ENCODE data around the gene ARL11. TPM values are rescaled to one million over a fixed set of nuclear protein-coding genes. Genes with fewer than 3 reads are reported as not detected.

ARL11 gene
- total and polyA plus RNA-seq, 2 of the 4 experiments (the other 2 are of a cell fraction) = not detected

- Histone ChIP-seq H2BK5ac (ENCODE audit: low read depth, low read length, poor library complexity, severe bottlenecking) (no peak overlapping the region), H4K8ac (ENCODE audit: low read depth in 2 of 2, low read length in 2 of 2) (no peak overlapping the region), H3K27me3 (ENCODE audit: control insufficient read depth, insufficient read depth, low read length) (no peaks in the 10 kb centered on the region), H3K4me1 (ENCODE audit: control insufficient read depth, insufficient read depth, low read length) (peaks cover 15% of the 10 kb centered on the region), H4K20me1 (ENCODE audit: insufficient read depth, low read length) (peaks cover 4% of the 10 kb centered on the region; the same call in 1 of the 2 replicates), H3K56ac (ENCODE audit: extremely low read depth, insufficient read depth, low read length) (no peak overlapping the region), H3K27ac (ENCODE audit: insufficient read depth, low read length) (no peak overlapping the region), H3K14ac (replicated peaks; ENCODE audit: low read depth, low read length) (no peak overlapping the region), H3K79me1 (ENCODE audit: low read depth in 1 of 2, low read length in 2 of 2) (no peaks in the 10 kb centered on the region), H2BK120ac (ENCODE audit: low read depth, low read length) (no peak overlapping the region), H3K9me1 (ENCODE audit: insufficient read depth, low read length) (peaks cover 19% of the 10 kb centered on the region), H3K18ac (ENCODE audit: low read depth, low read length) (no peak overlapping the region), H2AK9ac (replicated peaks; ENCODE audit: low read depth, low read length, poor library complexity) (no peak overlapping the region), H3K4ac (ENCODE audit: low read depth, low read length) (no peak overlapping the region), H4K5ac (ENCODE audit: low read depth, low read length) (no peak overlapping the region), H2AK5ac (ENCODE audit: low read depth, low read length) (no peak overlapping the region), H3K9me3 (ENCODE audit: control insufficient read depth, insufficient read depth, low read length) (no peaks in the 10 kb centered on the region), H3K9ac (ENCODE audit: low read depth, low read length) (no peak overlapping the region), H4K91ac (ENCODE audit: insufficient read depth, low read depth, low read length) (no peak overlapping the region), H2AFZ (replicated peaks; ENCODE audit: low read length, poor library complexity) (no peak overlapping the region), H3K23ac (ENCODE audit: low read depth, low read length) (no peak overlapping the region), H3K4me3 (ENCODE audit: insufficient read depth, low read depth, low read length) (no peak overlapping the region), H3K36me3 (ENCODE audit: control insufficient read depth, insufficient read depth, low read length) (peaks cover 5% of the 10 kb centered on the region; the same call in 1 of the 2 replicates), H2BK15ac (ENCODE audit: low read depth, low read length) (no peak overlapping the region), H3K4me2 (ENCODE audit: low read depth, low read length) (no peak overlapping the region), H2BK20ac (ENCODE audit: low read depth, low read length) (no peak overlapping the region)
- no peak for ATAC-seq (ENCODE audit: low read depth)
- dilution Hi-C loops (cut with HindIII; ENCODE audit: low sequenced_read_pairs, unreplicated experiment) (no loop called here), in situ Hi-C loops (cut with MboI; ENCODE audit: low sequenced_read_pairs) (loop anchor here (25.0 kb wide), 2 partner anchors 1258 to 1408 kb away; partner anchors contain the start of gene RNASEH2B), intact Hi-C loops (cut with micrococcal nuclease) (no loop called here)
- no TSS peak for BruUV-seq (replicated peaks)
- POLR2A ChIA-PET (ENCODE audit: unreplicated experiment) = no interaction called here
- TF ChIP-seq RCOR1 (IDR thresholded peaks at IDR 0.05; ENCODE audit: insufficient replicate concordance, low read length) (no peak), CTCF (conservative IDR thresholded peaks at IDR 0.05; ENCODE audit: low read depth, low read length) (no peak)
- WGBS, 2 experiments (ENCODE audit: extremely low coverage in 2 of 2, insufficient read length in 1 of 2) = no CpG with 5 or more reads among the region's 3 CpGs
- CTCF ChIA-PET = no interaction called here
- no peak for DNase-seq
Measured at GRCh38 chr13:49654011-49654410, 25.7 kb downstream of the ARL11 start.
